Activated T-cell treated with anti-CD3 and anti-CD28 coated beads, Interleukin-2, amount 50 U/mL, for 72 hours (primary cell): ENCODE data around the gene MDGA2. TPM values are rescaled to one million over a fixed set of nuclear protein-coding genes. Genes with fewer than 3 reads are reported as not detected.
"Not testable (repeated sequence)": the region's sequence is repeated elsewhere in the genome, so short reads cannot be mapped to it uniquely, and the experiment has no call there.

Experiments
- ATAC-seq, 2 donors: fragments of 150-1000 bp; cut with Tn5 transposase; replicated peaks in 1 of 2; 2 replicates each; pipeline ENCODE4 v1.10.0; 2021; ENCODE audit warnings: moderate library complexity in 2 of 2, mild to moderate bottlenecking in 1 of 2
- DNase-seq, 2 donors: peaks; one replicate each; pipeline ENCODE4 v3.0.0; 2021 to 2022; ENCODE audit warnings: mixed read lengths in 1 of 2
- H3K27ac Mint-ChIP-seq: one replicate; pipeline ENCODE4 v1.8.0; 2022; ENCODE audit warnings: mild to moderate bottlenecking, moderate library complexity, mixed read lengths
- H3K27me3 Mint-ChIP-seq: one replicate; pipeline ENCODE4 v1.8.0; 2022; ENCODE audit warnings: low read depth, mixed read lengths
- H3K36me3 Mint-ChIP-seq, 2 donors: one replicate each; pipeline ENCODE4 v1.8.0; 2022; ENCODE audit warnings: mixed read lengths in 2 of 2, mild to moderate bottlenecking in 1 of 2; ENCODE audit not compliant: insufficient read depth in 2 of 2
- H3K4me1 Mint-ChIP-seq: one replicate; pipeline ENCODE4 v1.8.0; 2022; ENCODE audit warnings: low read depth, mixed read lengths
- H3K4me3 Mint-ChIP-seq, 2 donors: one replicate each; pipeline ENCODE4 v1.8.0; 2022; ENCODE audit warnings: mild to moderate bottlenecking in 2 of 2, mixed read lengths in 2 of 2, moderate library complexity in 2 of 2
- H3K9me3 Mint-ChIP-seq, 2 donors: one replicate each; pipeline ENCODE4 v1.8.0; 2022; ENCODE audit warnings: mixed read lengths in 2 of 2
- total RNA-seq, 2 donors: library from RNA; stranded (reverse); gene quantifications; one replicate each; pipeline ENCODE4 v1.2.3, GENCODE V29; 2022

MDGA2 gene
- total RNA-seq, 2 donors from 2014 or later = not detected

GRCh38 chr14:46973295-46973694, 702.1 kb downstream of the MDGA2 start:
- ATAC-seq = no peak
- no peak for DNase-seq
- Mint-ChIP-seq H3K9me3 (peaks cover 3 to 6% of the 10 kb centered on the region in 2 donors), H3K27ac (no peak overlapping the region), H3K27me3 (no peaks in the 10 kb centered on the region), H3K4me1 (no peaks in the 10 kb centered on the region), H3K4me3 (no peak overlapping the region), H3K36me3 (no peaks in the 10 kb centered on the region)

GRCh38 chr14:46964378-46964777, 711.0 kb downstream of the MDGA2 start:
- Mint-ChIP-seq H3K4me1 (no peaks in the 10 kb centered on the region), H3K36me3 (peaks cover 0 to 3% of the 10 kb centered on the region in 2 donors), H3K27ac (no peak overlapping the region), H3K4me3 (no peak overlapping the region), H3K27me3 (no peaks in the 10 kb centered on the region), H3K9me3 (peaks cover 6 to 10% of the 10 kb centered on the region in 2 donors)
- ATAC-seq (no peak), DNase-seq (no peak)

- Mint-ChIP-seq H3K27ac (no peak overlapping the region), H3K4me1 (no peaks in the 10 kb centered on the region), H3K36me3 (no peaks in the 10 kb centered on the region), H3K27me3 (no peaks in the 10 kb centered on the region), H3K4me3 (no peak overlapping the region), H3K9me3 (peaks cover 7% of the 10 kb centered on the region in 2 donors)
- ATAC-seq (no peak), DNase-seq (no peak)
Observed at GRCh38 chr14:46951103-46951502, 724.3 kb downstream of the MDGA2 start.

GRCh38 chr14:46940611-46941010, 734.8 kb downstream of the MDGA2 start:
- ATAC-seq (no peak), DNase-seq (no peak)
- Mint-ChIP-seq H3K9me3 (peaks cover 8 to 10% of the 10 kb centered on the region in 2 donors), H3K27ac (no peak overlapping the region), H3K27me3 (no peaks in the 10 kb centered on the region), H3K36me3 (no peaks in the 10 kb centered on the region), H3K4me3 (no peak overlapping the region), H3K4me1 (no peaks in the 10 kb centered on the region)

GRCh38 chr14:46920542-46920941, 754.9 kb downstream of the MDGA2 start:
- Mint-ChIP-seq H3K27ac (no peak overlapping the region), H3K36me3 (peaks cover 0 to 2% of the 10 kb centered on the region in 2 donors), H3K9me3 (peaks cover 6 to 7% of the 10 kb centered on the region in 2 donors), H3K4me3 (no peak overlapping the region), H3K4me1 (no peaks in the 10 kb centered on the region), H3K27me3 (no peaks in the 10 kb centered on the region)
- DNase-seq (no peak), ATAC-seq (no peak)

GRCh38 chr14:46915539-46915938, 759.9 kb downstream of the MDGA2 start:
- not testable (repeated sequence) for H3K36me3 Mint-ChIP-seq, H3K4me3 Mint-ChIP-seq, DNase-seq, H3K4me1 Mint-ChIP-seq, ATAC-seq, H3K27me3 Mint-ChIP-seq, H3K9me3 Mint-ChIP-seq, H3K27ac Mint-ChIP-seq

GRCh38 chr14:46902837-46903236, 772.6 kb downstream of the MDGA2 start:
- DNase-seq (no peak), ATAC-seq (no peak)
- Mint-ChIP-seq H3K4me3 (no peak overlapping the region), H3K27ac (no peak overlapping the region), H3K36me3 (no peaks in the 10 kb centered on the region), H3K9me3 (peaks cover 4% of the 10 kb centered on the region in 2 donors), H3K4me1 (no peaks in the 10 kb centered on the region), H3K27me3 (no peaks in the 10 kb centered on the region)

- Mint-ChIP-seq H3K36me3 (no peaks in the 10 kb centered on the region), H3K4me3 (no peak overlapping the region), H3K27me3 (no peaks in the 10 kb centered on the region), H3K27ac (no peak overlapping the region), H3K9me3 (peaks cover 6 to 10% of the 10 kb centered on the region in 2 donors), H3K4me1 (no peaks in the 10 kb centered on the region)
- DNase-seq = no peak
- no peak for ATAC-seq
Observed at GRCh38 chr14:46894476-46894875, 780.9 kb downstream of the MDGA2 start.

GRCh38 chr14:46887144-46887543, 788.3 kb downstream of the MDGA2 start:
- no peaks in the 10 kb centered on the region for H3K27me3 Mint-ChIP-seq
- H3K4me1 Mint-ChIP-seq = no peaks in the 10 kb centered on the region
- no peak overlapping the region for H3K27ac Mint-ChIP-seq
- DNase-seq = no peak
- no peak overlapping the region for H3K4me3 Mint-ChIP-seq
- H3K36me3 Mint-ChIP-seq = no peaks in the 10 kb centered on the region
- ATAC-seq = no peak
- H3K9me3 Mint-ChIP-seq = peaks cover 5 to 6% of the 10 kb centered on the region in 2 donors

GRCh38 chr14:46885566-46885965, 789.8 kb downstream of the MDGA2 start:
- ATAC-seq = no peak
- no peaks in the 10 kb centered on the region for H3K27me3 Mint-ChIP-seq
- no peaks in the 10 kb centered on the region for H3K4me1 Mint-ChIP-seq
- H3K4me3 Mint-ChIP-seq = no peak overlapping the region
- H3K27ac Mint-ChIP-seq = no peak overlapping the region
- peaks cover 3 to 5% of the 10 kb centered on the region in 2 donors for H3K9me3 Mint-ChIP-seq
- DNase-seq = no peak
- no peaks in the 10 kb centered on the region for H3K36me3 Mint-ChIP-seq

- Mint-ChIP-seq H3K27me3 (no peaks in the 10 kb centered on the region), H3K4me3 (no peak overlapping the region), H3K4me1 (no peaks in the 10 kb centered on the region), H3K27ac (no peak overlapping the region), H3K36me3 (peaks cover 0 to 2% of the 10 kb centered on the region in 2 donors), H3K9me3 (peaks cover 9% of the 10 kb centered on the region in 2 donors)
- no peak for ATAC-seq
- no peak for DNase-seq
Observed at GRCh38 chr14:46861753-46862152, 813.7 kb downstream of the MDGA2 start.

- ATAC-seq (no peak), DNase-seq (no peak)
- Mint-ChIP-seq H3K27ac (no peak overlapping the region), H3K4me1 (no peaks in the 10 kb centered on the region), H3K9me3 (peaks cover 0 to 2% of the 10 kb centered on the region in 2 donors), H3K27me3 (no peaks in the 10 kb centered on the region), H3K4me3 (no peak overlapping the region), H3K36me3 (no peaks in the 10 kb centered on the region)
Observed at GRCh38 chr14:46840944-46841720, 834.3 kb downstream of the MDGA2 start.

GRCh38 chr14:46820291-46820690, 855.1 kb downstream of the MDGA2 start:
- no peak for DNase-seq
- Mint-ChIP-seq H3K27me3 (no peaks in the 10 kb centered on the region), H3K36me3 (peaks cover 0 to 1% of the 10 kb centered on the region in 2 donors), H3K4me1 (no peaks in the 10 kb centered on the region), H3K4me3 (no peak overlapping the region), H3K9me3 (peaks cover 4 to 5% of the 10 kb centered on the region in 2 donors), H3K27ac (no peak overlapping the region)
- ATAC-seq = no peak

GRCh38 chr14:46819117-46819516, 856.3 kb downstream of the MDGA2 start:
- Mint-ChIP-seq H3K36me3 (peaks cover 0 to 1% of the 10 kb centered on the region in 2 donors), H3K27ac (no peak overlapping the region), H3K4me1 (no peaks in the 10 kb centered on the region), H3K9me3 (peaks cover 4 to 5% of the 10 kb centered on the region in 2 donors), H3K27me3 (no peaks in the 10 kb centered on the region), H3K4me3 (no peak overlapping the region)
- no peak for ATAC-seq
- no peak for DNase-seq
